ENCODE measurements around the gene TCFL5.

GRCh38 chr20:62820208-62820961 lies 41.2 kb downstream of the TCFL5 start:
- TF ChIP-seq CTCF (IDR thresholded peaks at IDR 0.05; ENCODE audit: low read depth, low read length) (no peak), POLR2A (IDR thresholded peaks at IDR 0.05; ENCODE audit: extremely low read depth, insufficient read length) (no peak), MAX (IDR thresholded peaks at IDR 0.05; ENCODE audit: low read depth, low read length) (no peak)
